Heart left ventricle (tissue), 13 donors: ENCODE results near the gene PANK2.
A peak's percentile ranks its signal among the peaks of the same experiment; 100 is the strongest.

Experiments used
- POLR2A ChIP-seq, 2 donors: fragments of 450-650 bp; IDR thresholded peaks; one replicate each; pipeline ENCODE4 v1.6.1; 2017; ENCODE audit warnings: antibody characterized with exemption in 2 of 2, mild to moderate bottlenecking in 2 of 2, moderate library complexity in 2 of 2
- TF ChIP-seq, protein P1 (sequence below), 12 donors: fragments of 200-600 bp; sonication (generic) in 4 of 12; IDR thresholded peaks; one replicate each; pipeline versions ENCODE4 v1.5.0 to v1.8.0; 2018 to 2022; ENCODE audit warnings: antibody characterized with exemption in 12 of 12, mild to moderate bottlenecking in 5 of 12
- donor health status: ischemic (EF 13 %, LVEDD 7.1; RV severe dilation, severe dysfunction).
- donor health status: DM: no; HTN: yes; CAD: no.
- donor health status: DM: no; HTN: no; CAD: no.
- donor health status: ischemic (EF 25% LVEDD 6.9; RV normal size, moderate dysfunction).
- donor health status: ischemic (EF 25% LVEDD 5.7; RV mildly dilated, moderate dysfunction).
- donor health status: ischemic (EF 35%, LVEDD 5.7; RV mildly dilated, moderate dysfunction).
- donor health status: nonischemic (EF 11% LVEDD 7.7; RV severe dilation, severe dysfunction).
- donor health status: DM: yes; HTN: yes; CAD: no.
- donor health status: PGD.
- donor health status: ischemic (EF 29% LVEDD 5.4; RV normal size, mild dysfunction).
- donor health status: nonischemic (EF 23%, LVEDD 6.1; RV moderate dilation, normal function).

GRCh38 chr20:3889489-3890397 lies 556 bp downstream of the PANK2 start:
- TF ChIP-seq, protein P1, sequence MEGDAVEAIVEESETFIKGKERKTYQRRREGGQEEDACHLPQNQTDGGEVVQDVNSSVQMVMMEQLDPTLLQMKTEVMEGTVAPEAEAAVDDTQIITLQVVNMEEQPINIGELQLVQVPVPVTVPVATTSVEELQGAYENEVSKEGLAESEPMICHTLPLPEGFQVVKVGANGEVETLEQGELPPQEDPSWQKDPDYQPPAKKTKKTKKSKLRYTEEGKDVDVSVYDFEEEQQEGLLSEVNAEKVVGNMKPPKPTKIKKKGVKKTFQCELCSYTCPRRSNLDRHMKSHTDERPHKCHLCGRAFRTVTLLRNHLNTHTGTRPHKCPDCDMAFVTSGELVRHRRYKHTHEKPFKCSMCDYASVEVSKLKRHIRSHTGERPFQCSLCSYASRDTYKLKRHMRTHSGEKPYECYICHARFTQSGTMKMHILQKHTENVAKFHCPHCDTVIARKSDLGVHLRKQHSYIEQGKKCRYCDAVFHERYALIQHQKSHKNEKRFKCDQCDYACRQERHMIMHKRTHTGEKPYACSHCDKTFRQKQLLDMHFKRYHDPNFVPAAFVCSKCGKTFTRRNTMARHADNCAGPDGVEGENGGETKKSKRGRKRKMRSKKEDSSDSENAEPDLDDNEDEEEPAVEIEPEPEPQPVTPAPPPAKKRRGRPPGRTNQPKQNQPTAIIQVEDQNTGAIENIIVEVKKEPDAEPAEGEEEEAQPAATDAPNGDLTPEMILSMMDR (IDR thresholded peaks at IDR 0.05): peak in 1 of 12 donors; percentile 3
- no peak for TF ChIP-seq POLR2A (IDR thresholded peaks at IDR 0.05)
